ENCODE results near the gene C18orf32.

GRCh38 chr18:49519101-49519971, 32.3 kb upstream of the C18orf32 start:
- no peak for TF ChIP-seq E2F4 (IDR thresholded peaks at IDR 0.05; ENCODE audit: low read depth, low read length)
- TF ChIP-seq RB1 (IDR thresholded peaks at IDR 0.05; ENCODE audit: borderline replicate concordance): no peak
- no peak for TF ChIP-seq POLR2A (IDR thresholded peaks at IDR 0.05; ENCODE audit: low read depth, low read length)
- TF ChIP-seq EZH2 (IDR thresholded peaks at IDR 0.05; ENCODE audit: borderline replicate concordance, control insufficient read depth, low read depth, low read length): no peak
- no peak for TF ChIP-seq EP300 (IDR thresholded peaks at IDR 0.05; ENCODE audit: borderline replicate concordance in 1 of 2, control insufficient read depth in 1 of 2, low read depth in 2 of 2, low read length in 2 of 2)
- no peak for TF ChIP-seq POLR2AphosphoS5 (IDR thresholded peaks at IDR 0.05; ENCODE audit: low read length)
- TF ChIP-seq CTCF (IDR thresholded peaks at IDR 0.05 in 2 of 3, conservative IDR thresholded peaks at IDR 0.05 in 1 of 3; ENCODE audit: control insufficient read depth in 2 of 3, extremely low read depth in 1 of 3, insufficient read depth in 1 of 3, low read depth in 3 of 3, low read length in 3 of 3): no peak

All from GM12878 (cell line).